AG08396 (cell line): ENCODE results near the gene EIF1AY.
"Not testable (repeated sequence)": the region's sequence is repeated elsewhere in the genome, so short reads cannot be mapped to it uniquely, and the experiment has no call there.

Experiments used
- DNase-seq: peaks from one replicate; pipeline ENCODE4 v3.0.0; 2012; ENCODE audit warnings: low spot score, mixed read lengths

Gene EIF1AY

GRCh38 chrY:20575531-20576121 lies at the start of gene EIF1AY:
Gene EIF1AY, plus strand, starts transcription at chrY:20575776. Its CDS starts 96 bp downstream, at chrY:20575872.
- no peak for DNase-seq

- no peak for DNase-seq
Observed at GRCh38 chrY:20528435-20528834, 47.1 kb upstream of the EIF1AY start.

- DNase-seq, result no peak
Observed at GRCh38 chrY:20538186-20538585, 37.4 kb upstream of the EIF1AY start.

- no peak for DNase-seq
Observed at GRCh38 chrY:20538933-20539332, 36.6 kb upstream of the EIF1AY start.

- DNase-seq, result no peak
Observed at GRCh38 chrY:20544451-20544960, 31.1 kb upstream of the EIF1AY start.

- DNase-seq, result no peak
Observed at GRCh38 chrY:20546071-20546470, 29.5 kb upstream of the EIF1AY start.

GRCh38 chrY:20549289-20549688 lies 26.3 kb upstream of the EIF1AY start:
- DNase-seq, result no peak

- DNase-seq, result no peak
Observed at GRCh38 chrY:20551840-20552239, 23.7 kb upstream of the EIF1AY start.

- not testable (repeated sequence) for DNase-seq
Observed at GRCh38 chrY:20552764-20553323, 22.7 kb upstream of the EIF1AY start.

- no peak for DNase-seq
Observed at GRCh38 chrY:20555820-20556219, 19.8 kb upstream of the EIF1AY start.

- no peak for DNase-seq
Observed at GRCh38 chrY:20558677-20559076, 16.9 kb upstream of the EIF1AY start.

GRCh38 chrY:20559873-20560512 lies 15.6 kb upstream of the EIF1AY start:
- no peak for DNase-seq

GRCh38 chrY:20571306-20571705 lies 4.3 kb upstream of the EIF1AY start:
- DNase-seq, result no peak

GRCh38 chrY:20576506-20576905 lies 930 bp downstream of the EIF1AY start:
- DNase-seq, result no peak

GRCh38 chrY:20578206-20578605 lies 2.6 kb downstream of the EIF1AY start:
- DNase-seq, result no peak

- no peak for DNase-seq
Observed at GRCh38 chrY:20581687-20582086, 6.1 kb downstream of the EIF1AY start.

GRCh38 chrY:20586161-20586560 lies 10.6 kb downstream of the EIF1AY start:
- no peak for DNase-seq
